GM12878 (cell line): ENCODE results near the gene DNAI2. TPM values are rescaled to one million over a fixed set of nuclear protein-coding genes. Genes with fewer than 3 reads are reported as not detected.

Experiments
- ATAC-seq: fragments of 200-7000 bp; cut with Tn5 transposase; 3 replicates; pipeline ENCODE4 v1.9.1; 2020; ENCODE audit warnings: mild to moderate bottlenecking, moderate library complexity
- BruUV-seq: library from RNA; stranded (reverse); fragments of 400-500 nt; replicated peaks from 2 replicates; lab custom pipeline; 2021; lab: Mats Ljungman, UMichigan
- CTCF ChIA-PET: fragments of 300-600 bp; sonication (Branson Sonifier 250); formaldehyde crosslinking; extraction: SDS; loops from one replicate; lab custom pipeline; 2021; ENCODE audit warnings: inconsistent platforms; lab: Yijun Ruan, JAX
- POLR2A ChIA-PET: fragments of 350-600 bp; formaldehyde crosslinking; extraction: SDS; loops from one replicate; lab custom pipeline; 2021; ENCODE audit warnings: inconsistent platforms; lab: Charles Lee
- RAD21 ChIA-PET: fragments of 300-600 bp; sonication (Branson Sonifier 250); formaldehyde crosslinking; loops from one replicate; lab custom pipeline; 2023; ENCODE audit warnings: antibody characterized with exemption; ENCODE audit not compliant: unreplicated experiment; lab: Charles Lee
- SMC1A ChIA-PET: fragments of 300-600 bp; sonication (Branson Sonifier 250); formaldehyde crosslinking; loops from one replicate; lab custom pipeline; 2023; ENCODE audit not compliant: unreplicated experiment, uncharacterized antibody; lab: Charles Lee
- DNase-seq: peaks from one replicate; pipeline ENCODE4 v3.0.0-alpha.2; 2011; ENCODE audit warnings: low read depth, low spot score
- FAIRE-seq: peaks from 3 replicates; lab custom pipeline; 2011; peaks lifted over from hg19 to GRCh38; lab: Jason Lieb, UNC
- H2AFZ ChIP-seq: 2 replicates; pipeline ENCODE4 v1.6.0; 2011; ENCODE audit warnings: low read depth, low read length, control low read depth; ENCODE audit not compliant: control insufficient read depth
- H3K27ac ChIP-seq: 2 replicates; pipeline ENCODE4 v1.5.1; 2011; ENCODE audit warnings: control low read depth; ENCODE audit not compliant: control insufficient read depth, insufficient read depth
- H3K27me3 ChIP-seq, 2 experiments: replicated peaks in 1 of 2; 2 replicates each; pipeline versions ENCODE4 v1.6.0 to v1.6.1; 2011; ENCODE audit warnings: low read length in 1 of 2; ENCODE audit not compliant: control insufficient read depth in 2 of 2, insufficient read depth in 2 of 2
- H3K36me3 ChIP-seq, 2 experiments: 2 replicates each; pipeline ENCODE4 v1.5.1; 2011; ENCODE audit warnings: low read length in 1 of 2; ENCODE audit not compliant: control insufficient read depth in 2 of 2, insufficient read depth in 2 of 2
- H3K4me1 ChIP-seq: 2 replicates; pipeline ENCODE4 v1.6.1; 2011; ENCODE audit warnings: mild to moderate bottlenecking, low read length, moderate library complexity, mixed read lengths; ENCODE audit not compliant: control insufficient read depth, insufficient read depth
- H3K4me2 ChIP-seq: 2 replicates; pipeline ENCODE4 v1.6.0; 2011; ENCODE audit warnings: control low read depth; ENCODE audit not compliant: control insufficient read depth, insufficient read depth
- H3K4me3 ChIP-seq: fragments of 200-600 bp; sonication (generic); 2 replicates; pipeline ENCODE4 v1.5.1; 2016
- H3K79me2 ChIP-seq: 2 replicates; pipeline ENCODE4 v1.6.0; 2011; ENCODE audit warnings: low read length; ENCODE audit not compliant: control insufficient read depth, insufficient read depth
- H3K9ac ChIP-seq: 2 replicates; pipeline ENCODE4 v1.8.0; 2011; ENCODE audit warnings: low read length, control low read depth, mixed read lengths; ENCODE audit not compliant: control insufficient read depth, insufficient read depth
- H3K9me3 ChIP-seq: replicated peaks from 3 replicates; pipeline ENCODE4 v1.5.1; 2011; ENCODE audit warnings: mild to moderate bottlenecking, low read length; ENCODE audit not compliant: control insufficient read depth, insufficient read depth
- H4K20me1 ChIP-seq: 2 replicates; pipeline ENCODE4 v1.6.0; 2011; ENCODE audit not compliant: control insufficient read depth, insufficient read depth
- EGR1 ChIP-seq, 2 experiments: IDR thresholded peaks; 1 replicate in 1 of 2; 2 replicates in 1 of 2; pipeline ENCODE4 v1.6.1; 2011 to 2012; ENCODE audit warnings: low read depth in 2 of 2, low read length in 2 of 2, borderline replicate concordance in 1 of 2, mild to moderate bottlenecking in 1 of 2, moderate library complexity in 1 of 2
- EP300 ChIP-seq, 2 experiments: fragments of 150-350 bp in 1 of 2; IDR thresholded peaks; 2 replicates each; pipeline ENCODE4 v1.6.1; 2011 to 2012; ENCODE audit warnings: low read depth in 2 of 2, low read length in 2 of 2, borderline replicate concordance in 1 of 2, improper control_type of control experiment in 1 of 2, inconsistent platforms in 1 of 2; ENCODE audit not compliant: control insufficient read depth in 1 of 2
- GABPA ChIP-seq: IDR thresholded peaks from 2 replicates; pipeline ENCODE4 v1.6.1; 2014; ENCODE audit warnings: antibody characterized with exemption, low read depth, mild to moderate bottlenecking, inconsistent platforms
- IKZF2 ChIP-seq, 2 experiments: fragments of 450-650 bp; IDR thresholded peaks; 2 replicates each; pipeline ENCODE4 v1.6.1; 2017; ENCODE audit warnings: mild to moderate bottlenecking in 2 of 2, moderate library complexity in 2 of 2
- IRF4 ChIP-seq: IDR thresholded peaks from 2 replicates; pipeline ENCODE4 v1.6.1; 2011; ENCODE audit warnings: low read depth, low read length
- JUND ChIP-seq: IDR thresholded peaks from 2 replicates; pipeline ENCODE4 v1.6.1; 2012; ENCODE audit warnings: low read depth, mild to moderate bottlenecking, low read length, improper control_type of control experiment, moderate library complexity
- LARP7 ChIP-seq: fragments of 450-650 bp; IDR thresholded peaks from 2 replicates; pipeline ENCODE4 v1.6.1; 2017; ENCODE audit warnings: mild to moderate bottlenecking
- NR2C1 ChIP-seq: fragments of 450-650 bp; IDR thresholded peaks from 2 replicates; pipeline ENCODE4 v1.6.1; 2017; ENCODE audit warnings: antibody characterized with exemption, mild to moderate bottlenecking, moderate library complexity
- POU2F2 ChIP-seq: IDR thresholded peaks from 3 replicates; pipeline ENCODE4 v1.6.1; 2011; ENCODE audit warnings: low read depth, mild to moderate bottlenecking, low read length, borderline replicate concordance
- RBBP5 ChIP-seq: fragments of 200-600 bp; sonication (generic); conservative IDR thresholded peaks from 2 replicates; pipeline ENCODE4 v1.6.1; 2016
- RELB ChIP-seq: fragments of 450-650 bp; IDR thresholded peaks from 2 replicates; pipeline ENCODE4 v1.6.1; 2017; ENCODE audit warnings: low read depth, mild to moderate bottlenecking, moderate library complexity
- SIX5 ChIP-seq: IDR thresholded peaks from 2 replicates; pipeline ENCODE4 v1.6.1; 2011; ENCODE audit warnings: mild to moderate bottlenecking, low read depth, low read length, moderate library complexity; ENCODE audit not compliant: severe bottlenecking
- SUZ12 ChIP-seq: fragments of 200-600 bp; sonication (generic); IDR thresholded peaks from one replicate; pipeline ENCODE4 v1.6.1; 2018; ENCODE audit warnings: antibody characterized with exemption, mild to moderate bottlenecking; ENCODE audit not compliant: unreplicated experiment
- TCF12 ChIP-seq: IDR thresholded peaks from 2 replicates; pipeline ENCODE4 v1.6.1; 2011; ENCODE audit warnings: low read depth, mild to moderate bottlenecking, low read length
- WGBS: methylation state at CpG from one replicate; pipeline ENCODE4 v1.1.6; 2016; ENCODE audit warnings: low lambda C conversion rate; ENCODE audit not compliant: insufficient replicate concordance, insufficient coverage; ENCODE audit errors: missing lambda C conversion rate; 5-methylcytosine and 5-hydroxymethylcytosine counted together
- in situ Hi-C: fragments of 300-500 bp; cut with MboI; formaldehyde crosslinking; loops from 9 replicates; pipeline ENCODE4 v1.14.3; 2018; ENCODE audit warnings: mixed read lengths
- intact Hi-C: fragments of 100-400 bp; cut with micrococcal nuclease; formaldehyde crosslinking; loops from one replicate; pipeline ENCODE4 v1.14.2; 2022; ENCODE audit not compliant: unreplicated experiment
- polyA plus RNA-seq, 11 experiments: library from polyadenylated mRNA; depleted of rRNA in 4 of 11; unstranded in 6 of 11; stranded (reverse) in 5 of 11; fragments of >200 nt; fragmentation: Nextera tagmentation in 4 of 11; fragmentation: Illumina TruSeq in 1 of 11; extraction: Ambion mirVana in 4 of 11; extraction: Trizol in 1 of 11; gene quantifications; 1 replicate in 1 of 11; 2 replicates in 10 of 11; pipeline versions ENCODE4 v1.2.1 to v1.2.3, GENCODE V29; 2011 to 2016; ENCODE audit warnings: inconsistent platforms in 2 of 11, missing spikeins in 2 of 11, low read depth in 1 of 11
- total RNA-seq, 4 experiments: library from RNA; depleted of rRNA in 3 of 4; stranded (reverse); fragments of >200 nt in 3 of 4; fragmentation: Illumina TruSeq in 1 of 4; extraction: Trizol in 1 of 4; gene quantifications; 2 replicates each; pipeline versions ENCODE4 v1.2.1 to v1.2.3, GENCODE V29; 2013 to 2021
- TF ChIP-seq, protein P1 (sequence below): IDR thresholded peaks from 2 replicates; pipeline ENCODE4 v1.6.1; 2011; ENCODE audit warnings: borderline replicate concordance, low read depth, mild to moderate bottlenecking, moderate library complexity, low read length; ENCODE audit not compliant: insufficient read depth, poor library complexity, severe bottlenecking

The DNAI2 gene
- total and polyA plus RNA-seq, 10 of the 15 experiments (the other 5 are each of a cell fraction or from before 2014, with no cell fraction given), result 0.04 to 1.8 (median 0.13) TPM

DNA sequence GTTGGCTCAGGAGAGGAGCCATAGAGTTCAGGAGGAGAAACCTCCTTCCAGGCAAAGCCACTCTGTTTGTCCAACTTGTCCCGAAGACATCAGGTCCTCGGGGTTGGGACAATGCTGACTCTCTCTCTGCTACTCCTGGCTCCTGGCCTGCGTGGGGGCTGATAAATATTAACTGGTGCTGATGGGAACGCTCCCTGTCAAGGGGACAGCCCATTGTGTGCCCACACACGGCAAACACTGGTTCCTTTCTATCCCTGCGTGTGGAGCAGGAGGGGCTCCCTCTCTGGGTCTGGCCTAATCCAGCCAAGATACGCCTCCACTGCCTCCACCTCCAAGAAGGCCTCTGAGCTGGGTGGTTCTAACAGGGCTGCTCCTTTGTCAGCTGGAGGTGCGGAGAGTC is 56.4 kb downstream of the DNAI2 start:
- Histone ChIP-seq H3K36me3 (no peaks in the 10 kb centered on the region), H3K27me3 (peaks cover 0 to 2% of the 10 kb centered on the region in 2 experiments; a peak in 3 of 4 replicates), H2AFZ (no peak overlapping the region), H3K4me2 (no peak overlapping the region), H3K9ac (no peak overlapping the region), H3K79me2 (no peaks in the 10 kb centered on the region), H3K27ac (no peak overlapping the region), H3K4me3 (no peak overlapping the region), H3K4me1 (peaks cover 3% of the 10 kb centered on the region; the same call in 1 of the 2 replicates), H3K9me3 (no peaks in the 10 kb centered on the region), H4K20me1 (no peaks in the 10 kb centered on the region)
- 25% methylated on average over 8 of the region's 8 CpGs for WGBS
- ChIA-PET SMC1A (no interaction called here), CTCF (interaction anchor here (0.6 kb wide), 1 partner anchor 22 kb away, joined by 3 read pairs; no protein-coding TSS in a partner anchor), RAD21 (no interaction called here), POLR2A (interaction anchor here (0.6 kb wide), 1 partner anchor 38 kb away, joined by 3 read pairs; no protein-coding TSS in a partner anchor)
- in situ Hi-C loops, result no loop called here
- BruUV-seq, result no TSS peak
- FAIRE-seq (no peak), DNase-seq (no peak), ATAC-seq (no peak)
- intact Hi-C loops, result no loop called here
- TF ChIP-seq IKZF2 (IDR thresholded peaks at IDR 0.05), result no peak
- no peak for TF ChIP-seq IRF4
- no peak for TF ChIP-seq RELB
- no peak for TF ChIP-seq NR2C1
- no peak for TF ChIP-seq GABPA
- no peak for TF ChIP-seq SIX5
- TF ChIP-seq, protein P1, sequence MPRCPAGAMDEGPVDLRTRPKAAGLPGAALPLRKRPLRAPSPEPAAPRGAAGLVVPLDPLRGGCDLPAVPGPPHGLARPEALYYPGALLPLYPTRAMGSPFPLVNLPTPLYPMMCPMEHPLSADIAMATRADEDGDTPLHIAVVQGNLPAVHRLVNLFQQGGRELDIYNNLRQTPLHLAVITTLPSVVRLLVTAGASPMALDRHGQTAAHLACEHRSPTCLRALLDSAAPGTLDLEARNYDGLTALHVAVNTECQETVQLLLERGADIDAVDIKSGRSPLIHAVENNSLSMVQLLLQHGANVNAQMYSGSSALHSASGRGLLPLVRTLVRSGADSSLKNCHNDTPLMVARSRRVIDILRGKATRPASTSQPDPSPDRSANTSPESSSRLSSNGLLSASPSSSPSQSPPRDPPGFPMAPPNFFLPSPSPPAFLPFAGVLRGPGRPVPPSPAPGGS, result no peak
- no peak for TF ChIP-seq POU2F2
- no peak for TF ChIP-seq LARP7
- no peak for TF ChIP-seq SUZ12
- no peak for TF ChIP-seq RBBP5
- no peak for TF ChIP-seq JUND
- no peak for TF ChIP-seq EGR1 (IDR thresholded peaks at IDR 0.05; ENCODE audit: borderline replicate concordance in 1 of 2, low read depth in 2 of 2, low read length in 2 of 2)
- TF ChIP-seq TCF12, result no peak
- TF ChIP-seq EP300 (IDR thresholded peaks at IDR 0.05; ENCODE audit: borderline replicate concordance in 1 of 2, control insufficient read depth in 1 of 2, low read depth in 2 of 2, low read length in 2 of 2), result no peak
